ENCODE results near the gene ATIC.

ATIC gene

GRCh38 chr2:215311625-215312396, at the start of gene ATIC:
ATIC (plus strand) TSS chr2:215312059; CDS start chr2:215312143, 84 bp downstream.
- DNase-seq = peak; percentile 95

- DNase-seq = no peak
These were observed 49.6 kb upstream of the ATIC start for GRCh38 chr2:215262303-215262702.

GRCh38 chr2:215262741-215263362, 49.0 kb upstream of the ATIC start:
- no peak for DNase-seq

GRCh38 chr2:215264374-215264773, 47.5 kb upstream of the ATIC start:
- no peak for DNase-seq

DNA sequence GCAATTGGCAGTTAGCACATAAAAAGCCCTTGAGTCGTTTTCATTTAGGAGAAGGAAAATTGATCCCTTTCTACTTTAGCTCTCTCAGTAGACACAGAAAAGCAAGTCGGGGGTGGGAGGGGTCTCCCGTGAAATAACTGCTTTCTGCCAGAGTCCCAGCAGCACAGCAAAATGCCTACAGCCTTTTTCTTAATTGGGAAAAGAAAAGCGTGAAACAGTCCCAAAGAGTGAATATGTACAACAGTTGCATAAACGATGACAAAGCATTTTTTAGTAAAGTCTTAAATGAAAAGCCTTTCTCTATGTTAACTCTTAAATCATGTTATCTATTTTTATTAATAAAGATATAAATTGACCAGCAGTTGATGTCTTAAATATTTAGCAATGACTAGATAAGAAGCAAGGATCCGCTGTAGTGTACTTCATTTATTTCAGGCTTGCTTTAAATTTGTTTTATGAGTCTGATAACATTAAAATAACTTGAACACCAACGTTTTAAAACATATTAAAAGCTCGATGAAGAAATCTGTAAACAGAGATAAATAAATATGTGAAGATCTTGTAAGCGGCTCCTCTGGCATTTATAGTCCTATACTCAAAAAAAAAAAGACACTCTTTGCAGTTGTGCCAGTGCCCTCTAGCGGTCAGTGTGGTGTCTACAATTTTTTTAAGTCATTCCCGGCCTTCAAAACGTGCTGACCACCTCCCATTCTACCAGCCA, 42.3 kb upstream of the ATIC start:
- peak; percentile 60 for DNase-seq

DNA sequence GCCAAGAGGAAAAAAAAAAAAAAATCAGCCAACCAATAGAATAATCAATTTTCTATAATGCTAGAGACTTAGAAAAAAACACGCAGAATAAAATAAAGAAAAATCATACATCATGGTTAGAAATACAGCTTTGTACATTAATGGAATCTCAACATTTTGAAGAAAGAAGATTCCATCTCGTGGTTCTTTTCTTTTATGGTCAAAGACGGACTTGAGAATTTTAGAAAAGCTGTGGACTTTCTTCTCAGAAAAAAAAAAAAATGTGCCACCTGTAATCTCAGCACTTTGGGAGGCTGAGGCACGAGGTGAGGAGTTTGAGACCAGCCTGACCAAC, 41.8 kb upstream of the ATIC start:
- no peak for DNase-seq

DNA sequence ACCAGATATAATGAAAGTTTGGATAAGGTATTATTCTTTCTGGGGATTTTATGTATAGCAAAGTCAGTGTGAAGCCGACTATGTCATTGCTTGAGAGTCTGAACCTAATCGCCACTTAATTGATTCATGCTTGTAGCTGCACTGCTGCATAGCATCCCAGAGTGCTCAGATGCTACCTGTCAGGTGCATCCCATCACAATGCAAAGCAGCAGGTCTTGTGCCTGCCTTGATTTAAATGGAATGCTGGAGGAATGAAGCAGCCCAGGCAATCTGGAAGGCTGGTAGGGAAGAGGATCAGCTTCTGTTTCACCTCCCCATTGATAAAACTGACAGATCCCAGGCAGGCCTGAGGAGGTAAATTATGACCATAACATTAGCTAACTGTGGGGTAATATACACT, 40.4 kb upstream of the ATIC start:
- no peak for DNase-seq

GRCh38 chr2:215272918-215273317, 38.9 kb upstream of the ATIC start:
- no peak for DNase-seq

DNA sequence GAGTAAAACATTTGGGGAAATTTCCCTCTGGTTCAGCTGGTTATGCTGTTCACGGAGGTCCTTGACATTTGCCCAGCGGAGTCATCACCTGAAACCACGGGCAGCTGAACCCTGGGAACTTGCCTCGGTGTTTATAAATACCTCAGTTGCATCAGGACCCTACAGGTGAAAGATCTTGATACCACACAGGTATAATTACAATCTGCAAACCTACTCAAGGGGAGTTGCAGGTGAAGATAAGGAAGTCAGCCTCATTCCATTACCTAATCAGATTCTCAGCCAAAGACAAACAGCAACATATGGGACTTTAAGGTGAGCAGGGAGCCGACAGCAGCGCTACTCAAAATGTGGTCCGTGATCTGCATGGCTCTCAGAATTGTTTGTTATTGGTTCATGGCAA, 37.0 kb upstream of the ATIC start:
- DNase-seq = no peak

- DNase-seq = no peak
These were observed 36.0 kb upstream of the ATIC start for GRCh38 chr2:215275824-215276223.

DNA sequence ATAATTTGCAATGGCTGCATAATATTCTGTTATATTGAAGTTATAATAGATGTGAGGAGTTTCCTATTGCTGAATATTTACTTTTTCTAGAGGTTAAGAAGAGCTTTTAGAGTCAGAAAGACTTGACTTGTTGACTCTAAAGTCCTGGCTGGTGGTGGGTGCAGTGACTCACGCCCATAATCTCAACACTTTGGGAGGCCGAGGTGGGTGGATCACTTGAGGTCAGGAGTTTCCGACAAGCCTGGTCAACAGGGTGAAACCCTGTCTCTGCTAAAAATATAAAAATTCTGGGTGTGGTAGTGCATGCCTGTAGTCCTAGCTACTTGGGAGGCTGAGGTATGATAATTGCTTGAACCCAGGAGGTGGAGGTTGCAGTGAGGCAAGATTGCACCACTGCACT, 33.9 kb upstream of the ATIC start:
- peak; percentile 8 for DNase-seq

DNA sequence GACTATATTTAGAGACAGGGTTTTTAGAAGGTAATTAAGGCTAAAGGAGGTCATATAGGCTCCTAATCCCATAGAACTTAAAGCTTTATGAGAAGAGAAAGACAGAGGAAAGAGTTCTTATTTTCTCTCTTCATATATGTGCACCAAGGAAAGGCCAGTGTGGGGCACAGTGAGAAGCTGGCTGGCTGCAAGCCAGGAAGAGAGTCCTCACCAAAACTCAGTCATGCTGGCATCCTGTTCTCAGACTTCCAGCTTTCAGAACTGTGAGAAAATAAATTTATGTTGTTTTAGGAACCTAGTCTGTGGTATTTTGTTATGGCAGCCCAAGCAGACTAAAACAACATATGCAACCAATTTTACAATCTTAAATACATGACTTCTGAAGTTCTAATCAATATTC, 31.5 kb upstream of the ATIC start:
- no peak for DNase-seq

DNA sequence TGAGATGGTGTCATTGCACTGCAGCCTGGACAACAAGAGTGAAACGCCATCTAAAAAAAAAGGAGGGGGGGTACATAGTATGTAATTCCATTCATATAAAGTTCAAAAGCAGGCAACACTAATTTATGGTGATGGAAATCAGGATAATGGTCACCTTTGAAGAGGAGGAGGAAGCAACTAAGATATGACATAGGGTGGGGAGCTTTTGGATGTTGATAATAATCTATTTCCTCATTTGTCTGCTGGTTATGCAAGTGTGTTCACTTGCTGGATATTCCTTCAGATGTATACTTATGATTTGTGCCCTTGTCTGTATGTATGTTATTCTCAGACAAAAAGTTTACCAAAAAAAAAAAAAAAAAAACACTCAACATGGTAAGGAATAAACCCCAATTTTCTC, 28.6 kb upstream of the ATIC start:
- DNase-seq = no peak

DNA sequence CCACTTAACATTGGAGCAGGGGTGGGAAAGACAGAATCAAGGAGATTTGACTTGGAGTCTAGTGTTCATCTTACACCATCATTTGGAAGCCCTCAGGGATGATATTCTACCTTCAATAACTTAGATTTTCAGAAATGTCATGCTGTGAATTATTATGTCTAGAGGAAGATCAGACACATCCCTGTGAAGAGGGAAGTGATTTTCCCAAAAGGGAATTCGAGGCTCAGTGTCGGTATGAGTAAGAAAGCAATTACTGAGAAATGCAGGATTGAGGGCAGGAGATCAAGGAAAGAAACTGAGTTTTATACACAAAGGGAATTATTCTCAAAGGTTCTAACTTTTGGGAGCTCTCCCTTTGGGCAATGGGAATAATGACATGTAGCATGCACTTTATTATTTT, 25.6 kb upstream of the ATIC start:
- no peak for DNase-seq

GRCh38 chr2:215288112-215288815, 23.6 kb upstream of the ATIC start:
- no peak for DNase-seq

GRCh38 chr2:215290980-215291599, 20.8 kb upstream of the ATIC start:
- no peak for DNase-seq

DNA sequence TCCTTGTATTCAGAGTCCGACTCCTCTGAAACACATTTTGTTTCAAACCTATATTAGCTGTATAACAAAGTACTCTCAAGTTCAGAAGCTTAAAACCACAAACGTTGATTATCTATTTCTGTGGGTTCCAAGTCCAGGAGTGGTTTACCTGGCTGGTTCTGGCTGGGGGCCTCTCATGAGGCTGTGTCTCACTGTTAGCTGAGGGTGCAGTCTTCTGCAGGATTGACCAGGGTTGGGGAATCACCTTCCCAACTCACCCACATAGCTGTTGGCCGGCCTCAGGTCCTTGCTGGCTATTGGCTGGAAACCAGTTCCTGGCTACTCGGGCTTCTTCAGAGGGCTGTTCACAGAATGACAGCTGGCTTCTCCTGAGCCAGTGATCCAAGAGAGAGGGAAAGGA, 18.0 kb upstream of the ATIC start:
- no peak for DNase-seq

GRCh38 chr2:215299337-215299859, 12.5 kb upstream of the ATIC start:
- no peak for DNase-seq

DNA sequence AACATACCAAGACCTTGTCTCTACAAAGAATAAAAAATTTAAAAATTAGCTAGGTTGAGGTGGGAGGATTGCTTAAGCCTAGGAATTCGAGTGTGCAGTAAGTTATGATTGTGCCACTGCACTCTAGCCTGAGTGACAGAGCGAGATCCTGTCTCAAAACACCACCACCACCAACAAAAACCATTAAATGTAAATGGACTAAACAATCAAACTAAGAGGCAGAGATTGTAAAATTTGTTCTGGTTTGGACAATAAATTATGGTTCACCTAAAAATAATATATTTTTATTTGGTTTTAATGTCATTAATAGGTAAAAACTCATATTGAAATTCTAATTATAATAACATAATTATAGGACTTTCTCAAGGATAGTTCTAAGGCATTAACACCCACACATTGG, 9.9 kb upstream of the ATIC start:
- no peak for DNase-seq

DNA sequence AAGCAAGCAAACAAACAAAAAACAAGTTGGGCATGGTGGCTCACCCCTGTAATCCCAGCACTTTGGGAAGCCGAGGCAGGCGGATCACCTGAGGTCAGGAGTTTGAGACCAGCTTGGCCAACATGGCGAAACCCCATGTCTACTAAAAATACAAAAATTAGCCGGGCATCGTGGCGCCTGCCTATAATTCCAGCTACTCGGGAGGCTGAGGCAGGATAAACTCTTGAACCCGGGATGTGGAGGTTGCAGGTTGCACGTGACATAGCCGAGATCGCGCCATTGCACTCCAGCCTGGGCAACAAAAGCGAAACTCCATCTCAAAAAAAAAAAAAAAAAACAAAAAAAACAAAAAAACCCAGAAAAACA, 617 bp upstream of the ATIC start:
- peak; percentile 23 for DNase-seq

DNA sequence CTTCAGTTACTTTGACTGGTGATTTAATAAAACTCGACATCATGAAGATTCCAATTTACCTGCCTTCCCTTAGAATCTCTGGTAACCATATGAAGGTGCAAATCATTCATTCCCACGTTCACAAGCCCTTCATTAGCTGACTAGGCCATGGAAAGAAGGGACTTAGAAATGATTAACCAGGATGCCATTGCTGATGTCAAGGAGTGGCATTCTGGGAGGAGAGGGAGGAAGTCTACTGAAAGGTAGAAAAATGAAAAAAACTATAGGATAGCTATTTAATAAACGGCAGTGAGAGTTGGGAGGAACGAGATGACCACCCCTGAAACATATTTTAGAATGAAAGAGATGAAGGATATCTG, 1.4 kb downstream of the ATIC start:
- DNase-seq = no peak

DNA sequence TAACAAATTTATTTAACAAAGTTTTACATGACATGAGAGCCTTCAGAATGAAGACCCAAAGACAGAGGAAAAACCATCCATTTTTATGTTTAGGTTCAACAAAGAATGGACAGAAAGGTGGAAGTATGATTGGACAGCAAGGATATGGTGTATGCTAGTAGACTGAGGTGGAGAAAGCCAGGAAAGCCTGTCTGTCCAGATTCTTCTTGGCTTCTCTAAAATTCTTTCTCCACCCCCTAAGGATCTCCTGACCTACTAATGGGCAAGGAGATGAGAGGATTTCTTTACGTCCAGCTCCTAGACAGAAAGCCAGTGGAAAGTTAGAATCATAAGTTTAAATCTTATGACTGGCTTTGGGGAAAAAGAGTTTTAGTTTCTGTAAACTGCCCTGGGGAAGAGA, 3.0 kb downstream of the ATIC start:
- no peak for DNase-seq

DNA sequence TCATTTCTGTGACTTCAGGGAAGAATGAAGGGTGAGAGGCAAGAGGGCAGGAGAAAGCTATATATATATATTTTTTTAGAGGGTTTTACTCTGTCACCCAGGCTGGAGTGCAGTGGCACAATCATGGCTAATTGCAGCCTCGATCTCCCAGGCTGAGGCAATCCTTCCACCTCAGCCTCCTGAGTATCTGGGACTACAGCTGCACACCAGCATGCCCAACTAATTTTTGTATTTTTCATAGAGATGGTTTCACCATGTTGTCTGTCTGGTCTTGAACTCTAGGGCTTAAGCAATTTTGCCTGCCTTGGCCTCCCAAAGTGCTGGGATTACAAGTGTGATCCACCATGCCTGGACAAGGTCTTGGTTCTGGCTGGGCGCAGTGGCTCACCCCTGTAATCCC, 3.4 kb downstream of the ATIC start:
- DNase-seq = no peak
